ENCODE data around the gene ELN.

DNA sequence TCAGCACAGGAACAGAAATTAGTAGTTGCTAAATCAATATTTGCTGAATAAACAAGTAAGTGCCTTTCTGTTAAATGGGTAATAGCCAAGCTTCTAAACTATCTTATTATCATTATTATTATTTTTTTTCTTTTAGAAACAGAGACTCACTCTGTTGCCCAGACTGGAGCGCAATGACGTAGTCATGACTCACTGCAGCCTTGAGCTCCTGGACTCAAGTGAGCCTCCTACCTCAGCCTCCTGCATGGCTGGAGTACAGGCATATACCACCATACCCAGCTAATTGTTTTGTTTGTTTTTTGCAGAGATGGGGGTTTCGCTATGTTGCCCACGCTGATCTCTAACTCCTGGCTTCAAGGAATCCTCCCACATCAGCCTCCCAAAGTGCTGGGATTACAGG is 12.3 kb upstream of the ELN start:
- TF ChIP-seq CTCF (IDR thresholded peaks at IDR 0.05) (no peak), POLR2AphosphoS5 (IDR thresholded peaks at IDR 0.05) (no peak)
